Measurements from ENCODE around the gene GABARAPL1.

GRCh38 chr12:10191865-10192264 lies 20.8 kb upstream of the GABARAPL1 start:
- TF ChIP-seq, protein P1, sequence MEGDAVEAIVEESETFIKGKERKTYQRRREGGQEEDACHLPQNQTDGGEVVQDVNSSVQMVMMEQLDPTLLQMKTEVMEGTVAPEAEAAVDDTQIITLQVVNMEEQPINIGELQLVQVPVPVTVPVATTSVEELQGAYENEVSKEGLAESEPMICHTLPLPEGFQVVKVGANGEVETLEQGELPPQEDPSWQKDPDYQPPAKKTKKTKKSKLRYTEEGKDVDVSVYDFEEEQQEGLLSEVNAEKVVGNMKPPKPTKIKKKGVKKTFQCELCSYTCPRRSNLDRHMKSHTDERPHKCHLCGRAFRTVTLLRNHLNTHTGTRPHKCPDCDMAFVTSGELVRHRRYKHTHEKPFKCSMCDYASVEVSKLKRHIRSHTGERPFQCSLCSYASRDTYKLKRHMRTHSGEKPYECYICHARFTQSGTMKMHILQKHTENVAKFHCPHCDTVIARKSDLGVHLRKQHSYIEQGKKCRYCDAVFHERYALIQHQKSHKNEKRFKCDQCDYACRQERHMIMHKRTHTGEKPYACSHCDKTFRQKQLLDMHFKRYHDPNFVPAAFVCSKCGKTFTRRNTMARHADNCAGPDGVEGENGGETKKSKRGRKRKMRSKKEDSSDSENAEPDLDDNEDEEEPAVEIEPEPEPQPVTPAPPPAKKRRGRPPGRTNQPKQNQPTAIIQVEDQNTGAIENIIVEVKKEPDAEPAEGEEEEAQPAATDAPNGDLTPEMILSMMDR (IDR thresholded peaks at IDR 0.05 in 2 of 3, conservative IDR thresholded peaks at IDR 0.05 in 1 of 3; ENCODE audit: control insufficient read depth in 2 of 3, extremely low read depth in 1 of 3, insufficient read depth in 1 of 3, low read depth in 3 of 3, low read length in 3 of 3) = no peak
- no peak for TF ChIP-seq KDM1A (IDR thresholded peaks at IDR 0.05; ENCODE audit: borderline replicate concordance)
- no peak for TF ChIP-seq JUND (IDR thresholded peaks at IDR 0.05; ENCODE audit: low read depth, low read length)
- no peak for TF ChIP-seq TCF12 (IDR thresholded peaks at IDR 0.05; ENCODE audit: low read depth, low read length)
- no peak for TF ChIP-seq EP300 (IDR thresholded peaks at IDR 0.05; ENCODE audit: borderline replicate concordance in 1 of 2, control insufficient read depth in 1 of 2, low read depth in 2 of 2, low read length in 2 of 2)
- no peak for TF ChIP-seq TAF1 (IDR thresholded peaks at IDR 0.05; ENCODE audit: borderline replicate concordance, low read depth, low read length)

Measured in GM12878 (cell line).